Ramos (cell line): ENCODE data around the gene RASGEF1B.
"Not testable (repeated sequence)": the region's sequence is repeated elsewhere in the genome, so short reads cannot be mapped to it uniquely, and the experiment has no call there.

Experiments used
- in situ Hi-C: fragments of 300-500 bp; cut with MboI; formaldehyde crosslinking; loops from one replicate; pipeline ENCODE4 v1.14.3; 2022; ENCODE audit warnings: low sequenced_read_pairs; ENCODE audit not compliant: unreplicated experiment

Gene RASGEF1B

DNA sequence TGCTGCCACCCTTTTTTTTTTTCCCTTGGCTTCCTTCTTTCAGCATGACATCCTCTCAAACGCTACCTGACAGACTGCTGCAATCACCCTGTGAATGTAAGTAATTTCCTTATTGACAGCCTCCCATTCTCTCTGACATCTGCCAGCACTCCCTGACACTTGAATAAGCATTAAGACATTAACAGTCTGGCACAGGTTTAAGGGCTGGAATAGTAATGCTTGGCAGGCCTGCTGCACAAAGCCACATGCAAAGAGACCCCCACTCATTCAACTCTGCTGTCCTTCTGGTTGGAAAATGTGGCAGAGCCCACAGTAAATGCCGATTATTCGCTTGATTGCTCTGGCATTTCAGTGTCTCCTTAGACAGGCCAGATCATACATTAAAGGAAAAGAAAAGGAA lies 28.1 kb upstream of the RASGEF1B start:
- in situ Hi-C loops: no loop called here

DNA sequence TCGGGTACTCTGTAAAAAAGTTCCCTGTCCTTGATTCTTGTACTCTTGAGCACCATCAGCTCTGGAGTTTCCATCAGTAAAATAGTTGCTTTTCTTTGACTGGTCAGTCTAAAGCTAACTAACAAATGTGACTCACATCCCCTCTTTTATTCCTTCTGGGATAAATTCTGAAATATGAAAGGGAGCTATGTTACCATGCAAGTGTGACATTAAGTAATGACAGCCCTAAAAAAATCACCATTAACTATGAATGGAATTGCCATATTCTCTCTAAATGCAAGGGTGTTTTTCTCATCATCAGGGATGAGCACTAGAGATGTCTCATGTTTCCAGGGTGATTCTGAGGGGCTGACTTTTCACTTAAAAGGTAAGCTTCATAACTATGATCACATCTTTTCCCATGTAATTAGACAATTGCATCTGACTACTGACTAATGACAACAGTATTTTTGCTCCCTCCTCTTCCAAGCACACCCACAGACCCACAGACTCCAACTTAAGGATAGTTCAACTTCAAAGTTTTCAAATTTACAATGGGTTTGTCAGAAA lies 26.9 kb upstream of the RASGEF1B start:
- in situ Hi-C loops: no loop called here

DNA sequence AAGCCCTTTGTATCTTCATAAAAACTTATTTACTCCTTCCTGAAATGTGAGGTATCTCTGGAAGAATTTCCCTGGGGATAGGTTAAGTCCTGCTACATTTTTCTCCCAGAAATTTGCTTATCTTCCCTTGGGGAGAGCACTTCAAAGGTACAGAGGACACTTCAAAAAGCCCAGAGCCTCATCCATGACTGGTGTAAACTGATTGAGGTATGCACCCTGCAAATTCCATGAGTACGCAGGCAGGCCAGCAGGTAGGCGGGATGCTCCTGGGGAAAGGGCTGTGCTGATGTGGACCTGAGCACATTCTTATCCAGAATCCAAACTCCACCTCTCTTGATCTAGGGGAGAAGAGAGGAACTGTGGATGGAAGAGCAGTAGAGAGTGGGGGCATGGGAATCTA lies 26.3 kb upstream of the RASGEF1B start:
- in situ Hi-C loops: no loop called here

DNA sequence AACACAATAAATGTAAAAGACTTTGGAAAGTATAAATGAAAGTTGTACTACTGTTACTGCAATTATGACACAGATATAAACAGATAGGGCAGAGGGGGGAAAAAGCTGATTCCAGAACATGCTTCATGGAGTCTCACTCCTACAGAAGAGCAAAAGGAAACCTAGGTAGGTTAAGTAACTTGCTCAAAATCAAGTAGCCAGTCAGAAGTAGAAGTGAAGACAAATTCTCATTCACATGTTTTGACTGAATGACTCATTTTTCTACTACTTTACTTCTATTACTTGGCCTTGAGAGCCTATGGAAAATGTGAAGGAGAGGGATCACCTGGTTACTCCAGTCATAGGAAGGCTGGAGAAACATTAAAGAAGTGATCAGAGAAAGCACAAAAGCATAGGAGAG lies 23.6 kb upstream of the RASGEF1B start:
- in situ Hi-C loops: no loop called here

- in situ Hi-C loops: no loop called here
Measured at GRCh38 chr4:81494031-81494431, 22.3 kb upstream of the RASGEF1B start.

- in situ Hi-C loops: no loop called here
Measured at GRCh38 chr4:81492606-81493230, 21.0 kb upstream of the RASGEF1B start.

GRCh38 chr4:81491943-81492342 lies 20.2 kb upstream of the RASGEF1B start:
- in situ Hi-C loops: no loop called here

- in situ Hi-C loops: no loop called here
Measured at GRCh38 chr4:81490403-81491160, 18.9 kb upstream of the RASGEF1B start.

GRCh38 chr4:81486502-81486901 lies 14.8 kb upstream of the RASGEF1B start:
- in situ Hi-C loops: no loop called here

DNA sequence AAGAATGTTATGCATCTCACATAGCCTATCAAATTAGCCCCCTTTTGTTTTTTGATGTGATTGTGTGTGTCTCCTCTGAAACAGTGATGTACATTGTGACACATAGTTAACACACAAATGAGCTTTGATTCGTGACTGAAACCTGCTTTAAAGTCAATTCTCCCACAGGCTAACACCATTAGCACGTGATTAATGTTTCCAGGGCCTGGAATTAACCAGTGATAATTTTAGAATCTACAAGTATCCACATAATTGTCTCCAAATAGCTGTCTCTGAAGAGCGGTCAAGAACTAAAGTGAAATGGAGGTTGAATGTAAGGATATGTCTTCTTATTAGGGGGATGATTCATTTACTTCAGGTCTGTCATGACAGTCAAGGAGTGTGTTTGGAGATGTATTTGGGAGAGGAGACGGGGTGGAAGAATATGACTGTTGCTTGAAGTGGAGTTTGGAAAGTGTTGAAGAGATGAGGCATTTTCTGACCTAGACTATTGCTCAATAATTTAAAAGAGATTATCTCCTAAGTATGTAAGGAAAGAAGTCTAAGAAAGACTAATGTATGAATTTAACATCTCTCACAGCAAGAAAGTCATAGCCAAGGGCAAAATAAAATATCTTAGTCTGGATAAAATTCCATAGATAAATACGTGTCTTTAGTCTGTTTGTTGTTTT lies 13.7 kb upstream of the RASGEF1B start:
- in situ Hi-C loops: no loop called here

GRCh38 chr4:81482326-81482725 lies 10.6 kb upstream of the RASGEF1B start:
- in situ Hi-C loops: no loop called here

- in situ Hi-C loops: no loop called here
Measured at GRCh38 chr4:81481151-81481550, 9.4 kb upstream of the RASGEF1B start.

- in situ Hi-C loops: not testable (repeated sequence)
Measured at GRCh38 chr4:81479573-81479972, 7.9 kb upstream of the RASGEF1B start.

DNA sequence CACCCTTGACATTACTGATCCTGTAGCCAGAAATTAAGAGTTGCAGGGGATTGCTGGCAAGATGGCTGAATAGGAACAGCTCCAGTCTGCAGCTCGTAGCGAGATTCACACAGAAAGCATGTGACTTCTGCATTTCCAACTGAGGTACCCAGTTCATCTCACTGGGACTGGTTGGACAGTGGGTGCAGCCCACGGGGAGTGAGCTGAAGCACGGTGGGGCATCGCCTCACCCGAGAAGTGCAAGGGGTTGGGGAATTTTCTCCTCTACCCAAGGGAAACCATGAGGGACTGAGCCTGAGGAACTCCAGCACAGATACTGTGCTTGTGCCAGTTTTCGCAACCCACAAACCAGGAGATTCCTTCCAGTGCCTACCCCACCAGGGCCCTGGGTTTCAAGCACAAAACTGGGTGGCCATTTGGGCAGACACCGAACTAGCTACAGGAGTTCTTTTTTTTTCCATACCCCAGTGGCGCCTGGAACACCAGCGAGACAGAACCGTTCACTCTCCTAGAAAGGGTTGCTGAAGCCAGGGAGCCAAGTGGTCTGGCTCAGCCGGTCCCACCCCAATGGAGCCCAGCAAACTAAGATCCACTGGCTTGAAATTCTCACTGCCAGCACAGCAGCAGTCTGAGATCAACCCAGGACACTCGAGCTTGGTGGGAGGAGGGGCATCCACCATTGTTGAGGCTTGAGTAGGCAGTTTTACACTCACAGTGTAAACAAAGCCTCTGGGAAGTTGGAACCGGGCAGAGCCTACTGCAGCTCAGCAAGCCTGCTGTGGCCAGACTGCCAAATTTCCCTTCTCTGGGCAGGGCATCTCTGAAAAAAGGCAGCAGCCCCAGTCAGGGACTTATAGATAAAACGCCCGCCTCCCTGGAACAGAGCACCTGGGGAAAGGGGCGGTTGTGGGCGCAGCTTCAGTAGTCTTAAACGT lies 1.9 kb upstream of the RASGEF1B start:
- in situ Hi-C loops: loop anchor here (5.0 kb wide), 1 partner anchor 364 kb away; no protein-coding TSS in a partner anchor

GRCh38 chr4:81472281-81473182 lies 825 bp upstream of the RASGEF1B start:
- in situ Hi-C loops: loop anchor here (5.0 kb wide), 1 partner anchor 365 kb away; no protein-coding TSS in a partner anchor

- in situ Hi-C loops: loop anchor here (5.0 kb wide), 1 partner anchor 366 kb away; no protein-coding TSS in a partner anchor
Measured at GRCh38 chr4:81471298-81471587, 464 bp downstream of the RASGEF1B start.

DNA sequence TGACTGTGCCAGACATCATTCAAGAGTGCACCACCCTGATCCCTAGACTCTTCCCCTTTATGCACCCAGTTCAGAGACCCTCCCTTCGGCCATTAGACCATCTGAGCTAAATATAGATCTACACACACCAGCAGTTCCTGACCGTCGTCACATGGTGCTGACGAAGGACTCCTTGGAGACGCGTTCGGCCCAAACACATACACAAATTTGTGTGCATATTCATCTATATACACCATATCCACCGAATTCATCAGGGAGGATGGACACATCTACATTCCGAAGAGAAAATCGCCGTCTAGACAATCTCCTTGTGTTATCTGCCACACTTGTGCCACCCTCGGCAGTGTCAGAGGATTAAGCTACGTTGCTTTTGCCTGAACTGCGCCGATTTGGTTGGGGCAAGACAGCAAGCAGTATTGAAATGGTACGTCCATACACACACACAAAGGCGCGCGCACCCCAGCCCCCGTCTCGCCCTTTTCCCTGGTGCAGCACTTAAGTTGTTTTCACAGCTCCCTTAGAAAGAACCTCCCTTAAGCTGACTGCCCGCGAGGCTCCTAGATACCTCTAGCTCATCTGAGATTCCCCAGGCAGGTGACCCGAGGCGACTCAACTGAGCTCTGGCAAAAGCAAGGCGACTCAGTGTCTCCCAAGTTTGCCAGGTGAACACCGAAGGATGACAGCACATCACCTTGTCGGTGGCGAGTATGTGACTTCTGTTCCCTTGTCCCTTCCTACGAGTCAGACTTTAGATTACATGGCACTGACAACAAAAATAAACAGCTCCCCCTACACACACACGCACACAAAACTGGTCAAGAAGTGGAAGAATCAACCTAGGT lies 1.0 kb downstream of the RASGEF1B start:
- in situ Hi-C loops: loop anchor here (5.0 kb wide), 1 partner anchor 367 kb away; no protein-coding TSS in a partner anchor
